B cell (primary cell): ENCODE results near the gene BRINP3. TPM values are rescaled to one million over a fixed set of nuclear protein-coding genes. Genes with fewer than 3 reads are reported as not detected.

Source experiments
- ATAC-seq: fragments of 200-7000 bp; cut with Tn5 transposase; one replicate; pipeline ENCODE4 v1.10.0; 2021; ENCODE audit warnings: low read depth, mild to moderate bottlenecking, moderate number of reproducible peaks, moderate library complexity
- CTCF ChIA-PET: fragments of 350-600 bp; sonication (Branson Sonifier 250); formaldehyde crosslinking; loops from one replicate; lab custom pipeline; 2021; ENCODE audit warnings: antibody characterized with exemption, inconsistent platforms; lab: Charles Lee
- POLR2A ChIA-PET: fragments of 350-600 bp; sonication (Branson Sonifier 250); formaldehyde crosslinking; loops from one replicate; lab custom pipeline; 2021; ENCODE audit warnings: antibody characterized with exemption; lab: Charles Lee
- DNase-seq: peaks from one replicate; pipeline ENCODE4 v3.0.0; 2013
- H2AFZ ChIP-seq: 2 replicates; pipeline ENCODE4 v1.6.1; 2012; ENCODE audit warnings: mild to moderate bottlenecking, low read depth, low read length; ENCODE audit not compliant: insufficient read depth, poor library complexity, severe bottlenecking
- H3K27ac ChIP-seq, 2 donors: 1 replicate in 1 of 2; 2 replicates in 1 of 2; pipeline ENCODE4 v1.5.1; 2012 to 2013; ENCODE audit warnings: low read length in 2 of 2, mild to moderate bottlenecking in 2 of 2, moderate library complexity in 1 of 2
- H3K27me3 ChIP-seq, 4 experiments: fragments of 200-600 bp in 1 of 4; sonication (generic) in 1 of 4; replicated peaks in 1 of 4; 1 replicate in 2 of 4; 2 replicates in 2 of 4; pipeline versions ENCODE4 v1.6.1 to v1.7.0; 2013 to 2016; ENCODE audit warnings: low read length in 3 of 4, mild to moderate bottlenecking in 2 of 4, mixed read lengths in 1 of 4, moderate library complexity in 1 of 4; ENCODE audit not compliant: insufficient read depth in 4 of 4, control insufficient read depth in 3 of 4; ENCODE audit errors: control extremely low read depth in 1 of 4
- H3K36me3 ChIP-seq, 2 experiments: replicated peaks in 1 of 2; 1 replicate in 1 of 2; 2 replicates in 1 of 2; pipeline versions ENCODE4 v1.6.1 to v1.7.1; 2013; ENCODE audit warnings: low read length in 1 of 2; ENCODE audit not compliant: insufficient read depth in 2 of 2, control insufficient read depth in 1 of 2; ENCODE audit errors: control extremely low read depth in 1 of 2, extremely low read depth in 1 of 2
- H3K4me1 ChIP-seq, 2 donors: fragments of 200-600 bp in 1 of 2; sonication (generic) in 1 of 2; 1 replicate in 1 of 2; 2 replicates in 1 of 2; pipeline versions ENCODE4 v1.5.1 to v1.6.1; 2013 to 2017; ENCODE audit warnings: low read length in 2 of 2; ENCODE audit not compliant: control insufficient read depth in 2 of 2, insufficient read depth in 2 of 2
- H3K4me2 ChIP-seq: replicated peaks from 2 replicates; pipeline ENCODE3; 2012; ENCODE audit warnings: mild to moderate bottlenecking, low read depth, low read length; ENCODE audit not compliant: poor library complexity, severe bottlenecking
- H3K4me3 ChIP-seq, 5 experiments: fragments of 200-600 bp in 1 of 5; sonication (generic) in 1 of 5; 1 replicate in 3 of 5; 2 replicates in 2 of 5; pipeline versions ENCODE4 v1.5.1 to v1.7.0; 2011 to 2016; ENCODE audit warnings: low read length in 4 of 5, mild to moderate bottlenecking in 4 of 5, low read depth in 2 of 5, control low read depth in 1 of 5, moderate library complexity in 1 of 5; ENCODE audit not compliant: insufficient read depth in 1 of 5; ENCODE audit errors: control extremely low read depth in 1 of 5, extremely low read depth in 1 of 5
- H3K79me2 ChIP-seq: fragments of 200-600 bp; sonication (generic); one replicate; pipeline ENCODE4 v1.6.0; 2016; ENCODE audit warnings: low read length; ENCODE audit not compliant: control insufficient read depth, insufficient read depth
- H3K9ac ChIP-seq: fragments of 200-600 bp; sonication (generic); 2 replicates; pipeline ENCODE4 v1.6.1; 2017; ENCODE audit warnings: mild to moderate bottlenecking, low read length, moderate library complexity
- H3K9me3 ChIP-seq, 3 donors: one replicate each; pipeline versions ENCODE4 v1.6.1 to v1.7.1; 2013; ENCODE audit warnings: low read length in 2 of 3; ENCODE audit not compliant: control insufficient read depth in 2 of 3, insufficient read depth in 1 of 3; ENCODE audit errors: control extremely low read depth in 1 of 3
- H4K20me1 ChIP-seq: 2 replicates; pipeline ENCODE4 v1.6.0; 2012; ENCODE audit warnings: mild to moderate bottlenecking, low read length; ENCODE audit not compliant: insufficient read depth, control insufficient read depth, poor library complexity, severe bottlenecking
- H3K27ac Mint-ChIP-seq: one replicate; pipeline ENCODE4 v1.8.0; 2021; ENCODE audit warnings: mixed read lengths
- H3K27me3 Mint-ChIP-seq: one replicate; pipeline ENCODE4 v1.8.0; 2021; ENCODE audit warnings: mixed read lengths
- H3K4me1 Mint-ChIP-seq: one replicate; pipeline ENCODE4 v1.8.0; 2021; ENCODE audit warnings: mixed read lengths
- H3K4me3 Mint-ChIP-seq: one replicate; pipeline ENCODE4 v1.8.0; 2021; ENCODE audit warnings: mixed read lengths
- H3K9me3 Mint-ChIP-seq: one replicate; pipeline ENCODE4 v1.8.0; 2022; ENCODE audit warnings: mixed read lengths; ENCODE audit not compliant: insufficient read depth
- CTCF ChIP-seq: fragments of 200-600 bp; IDR thresholded peaks from one replicate; pipeline ENCODE4 v1.8.0; 2022; ENCODE audit warnings: antibody characterized with exemption, mild to moderate bottlenecking
- EZH2 ChIP-seq: IDR thresholded peaks from 2 replicates; pipeline ENCODE4 v1.6.1; 2012; ENCODE audit warnings: borderline replicate concordance, low read depth, mild to moderate bottlenecking, moderate library complexity, low read length; ENCODE audit not compliant: insufficient read depth, poor library complexity, severe bottlenecking
- WGBS: methylation state at CpG from one replicate; pipeline ENCODE4 v1.1.5; 2013; ENCODE audit warnings: missing lambda C conversion rate; ENCODE audit not compliant: insufficient coverage; 5-methylcytosine and 5-hydroxymethylcytosine counted together
- intact Hi-C: fragments of 100-400 bp; cut with micrococcal nuclease; formaldehyde crosslinking; loops from one replicate; pipeline ENCODE4 v1.10.0; 2022
- polyA plus RNA-seq: library from polyadenylated mRNA; depleted of rRNA; stranded (reverse); fragments of >200 nt; gene quantifications from 2 replicates; pipeline ENCODE4 v1.2.3, GENCODE V29; 2012
- total RNA-seq, 2 donors: library from RNA; stranded (reverse); fragments of 120-200 nt in 1 of 2; gene quantifications; 1 replicate in 1 of 2; 2 replicates in 1 of 2; pipeline versions ENCODE4 v1.2.3 to v1.2.4, GENCODE V29; 2013 to 2022

Gene BRINP3
- total and polyA plus RNA-seq, 2 donors (not counting 1 experiment from before 2014, with no cell fraction given), result not detected

DNA sequence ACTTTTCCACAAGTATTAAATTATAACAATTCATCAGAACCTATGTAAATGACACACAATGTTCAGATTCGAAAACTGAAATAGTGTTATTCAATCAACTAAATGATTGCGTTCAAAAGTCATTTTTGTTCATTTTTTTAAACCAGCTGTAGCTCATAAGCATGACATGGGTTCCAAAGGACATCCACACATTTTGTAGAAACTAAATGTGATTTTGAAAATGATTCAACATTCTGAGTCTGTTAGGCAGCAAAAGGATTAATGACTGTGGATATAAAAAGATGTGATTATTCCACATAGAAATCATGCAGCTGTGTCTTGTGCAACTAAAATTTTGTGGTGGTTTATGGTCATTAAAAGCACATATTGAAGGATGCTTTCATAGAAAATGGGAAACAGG lies 204.5 kb downstream of the BRINP3 start:
- ATAC-seq, result no peak
- H3K27ac Mint-ChIP-seq, result no peak overlapping the region
- H3K27me3 Mint-ChIP-seq, result no peaks in the 10 kb centered on the region
- H3K9me3 Mint-ChIP-seq, result peaks cover 3% of the 10 kb centered on the region
- Histone ChIP-seq H3K9ac (no peak overlapping the region), H3K27me3 (no peaks in the 10 kb centered on the region), H3K4me2 (no peak overlapping the region), H2AFZ (no peak overlapping the region), H3K9me3 (no peaks in the 10 kb centered on the region), H3K27ac (no peak overlapping the region), H4K20me1 (no peaks in the 10 kb centered on the region), H3K79me2 (no peaks in the 10 kb centered on the region), H3K4me3 (no peak overlapping the region), H3K4me1 (no peaks in the 10 kb centered on the region), H3K36me3 (no peaks in the 10 kb centered on the region)
- CTCF ChIA-PET, result no interaction called here
- no peak for DNase-seq
- intact Hi-C loops, result no loop called here
- H3K4me3 Mint-ChIP-seq, result no peak overlapping the region
- POLR2A ChIA-PET, result no interaction called here
- 80% methylated on average over 1 of the region's 2 CpGs for WGBS
- TF ChIP-seq CTCF (no peak), EZH2 (no peak)
- H3K4me1 Mint-ChIP-seq, result no peaks in the 10 kb centered on the region

GRCh38 chr1:190262538-190262937 lies 215.1 kb downstream of the BRINP3 start:
- POLR2A ChIA-PET, result no interaction called here
- H3K9me3 Mint-ChIP-seq, result no peaks in the 10 kb centered on the region
- no peaks in the 10 kb centered on the region for H3K4me1 Mint-ChIP-seq

More at GRCh38 chr1:190262538-190262937, 215.1 kb downstream of the BRINP3 start:
- no peak for TF ChIP-seq EZH2
- no peak for TF ChIP-seq CTCF
- no peaks in the 10 kb centered on the region for H3K4me1 ChIP-seq
- CTCF ChIA-PET, result no interaction called here
- H3K36me3 ChIP-seq, result no peaks in the 10 kb centered on the region
- H3K27me3 Mint-ChIP-seq, result no peaks in the 10 kb centered on the region
- H3K27ac ChIP-seq, result no peak overlapping the region
- no peak overlapping the region for H2AFZ ChIP-seq
- no peak overlapping the region for H3K9ac ChIP-seq
- no peak overlapping the region for H3K4me3 Mint-ChIP-seq
- 93% methylated on average over 2 of the region's 3 CpGs for WGBS
- peaks cover 0 to 7% (median 0%) of the 10 kb centered on the region in 3 donors for H3K9me3 ChIP-seq
- ATAC-seq (no peak), DNase-seq (no peak)
- H3K27me3 ChIP-seq, result no peaks in the 10 kb centered on the region
- no peak overlapping the region for H3K27ac Mint-ChIP-seq
- no peaks in the 10 kb centered on the region for H4K20me1 ChIP-seq
- no peak overlapping the region for H3K4me2 ChIP-seq
- no peaks in the 10 kb centered on the region for H3K79me2 ChIP-seq
- intact Hi-C loops, result no loop called here
- H3K4me3 ChIP-seq, result no peak overlapping the region
